IMR-90 (cell line): ENCODE data around the gene GABBR1. TPM values are rescaled to one million over a fixed set of nuclear protein-coding genes. Genes with fewer than 3 reads are reported as not detected.

Experiments
- ATAC-seq: fragments of 200-7000 bp; cut with Tn5 transposase; 2 replicates; pipeline ENCODE4 v1.9.1; 2020; ENCODE audit warnings: low read depth, mild to moderate bottlenecking, moderate library complexity
- BruUV-seq: library from RNA; stranded (reverse); fragments of 400-500 nt; replicated peaks from 2 replicates; lab custom pipeline; 2021; lab: Mats Ljungman, UMichigan
- CTCF ChIA-PET: fragments of 300-600 bp; formaldehyde crosslinking; extraction: SDS; loops from one replicate; lab custom pipeline; 2021; ENCODE audit warnings: antibody characterized with exemption; lab: Yijun Ruan, JAX
- POLR2A ChIA-PET: fragments of 300-600 bp; sonication (Branson Sonifier 250); formaldehyde crosslinking; loops from one replicate; lab custom pipeline; 2022; ENCODE audit warnings: antibody characterized with exemption; ENCODE audit not compliant: unreplicated experiment; lab: Charles Lee
- DNase-seq: peaks from one replicate; pipeline ENCODE4 v3.0.0; 2013
- H2AFZ ChIP-seq: replicated peaks from 2 replicates; pipeline ENCODE3; 2013; ENCODE audit warnings: low read length, mild to moderate bottlenecking; ENCODE audit not compliant: poor library complexity
- H2AK5ac ChIP-seq: 2 replicates; pipeline ENCODE4 v1.6.1; 2013; ENCODE audit warnings: low read depth, low read length, inconsistent platforms
- H2AK9ac ChIP-seq: replicated peaks from 2 replicates; pipeline ENCODE3; 2013; ENCODE audit warnings: mild to moderate bottlenecking, low read depth, low read length, moderate library complexity; ENCODE audit not compliant: poor library complexity
- H2BK120ac ChIP-seq: 2 replicates; pipeline ENCODE4 v1.6.1; 2013; ENCODE audit warnings: low read depth, low read length, inconsistent platforms
- H2BK15ac ChIP-seq: 3 replicates; pipeline ENCODE4 v1.6.1; 2013; ENCODE audit warnings: low read depth, low read length, inconsistent platforms
- H2BK20ac ChIP-seq: 2 replicates; pipeline ENCODE4 v1.6.1; 2013; ENCODE audit warnings: low read depth, mild to moderate bottlenecking, inconsistent platforms, low read length, moderate library complexity
- H2BK5ac ChIP-seq: 2 replicates; pipeline ENCODE4 v1.6.1; 2013; ENCODE audit warnings: mild to moderate bottlenecking, low read depth, low read length, inconsistent platforms; ENCODE audit not compliant: poor library complexity, severe bottlenecking
- H3K14ac ChIP-seq: replicated peaks from 2 replicates; pipeline ENCODE4 v1.6.1; 2013; ENCODE audit warnings: low read depth, low read length, inconsistent platforms
- H3K18ac ChIP-seq: 2 replicates; pipeline ENCODE4 v1.6.1; 2013; ENCODE audit warnings: low read depth, low read length, control low read depth
- H3K23ac ChIP-seq: 2 replicates; pipeline ENCODE4 v1.6.1; 2013; ENCODE audit warnings: low read depth, low read length, inconsistent platforms
- H3K27ac ChIP-seq: 2 replicates; pipeline ENCODE4 v1.5.1; 2013; ENCODE audit warnings: mild to moderate bottlenecking, control low read depth, low read length; ENCODE audit not compliant: insufficient read depth
- H3K27me3 ChIP-seq: 2 replicates; pipeline ENCODE4 v1.6.1; 2013; ENCODE audit warnings: low read length; ENCODE audit not compliant: control insufficient read depth, insufficient read depth
- H3K36me3 ChIP-seq: 2 replicates; pipeline ENCODE4 v1.6.1; 2013; ENCODE audit warnings: low read length, mixed read lengths; ENCODE audit not compliant: control insufficient read depth, insufficient read depth
- H3K4ac ChIP-seq: 2 replicates; pipeline ENCODE4 v1.6.1; 2013; ENCODE audit warnings: low read depth, low read length, inconsistent platforms
- H3K4me1 ChIP-seq: 2 replicates; pipeline ENCODE4 v1.6.1; 2013; ENCODE audit warnings: low read length, mixed read lengths; ENCODE audit not compliant: control insufficient read depth, insufficient read depth
- H3K4me2 ChIP-seq: 2 replicates; pipeline ENCODE4 v1.6.1; 2013; ENCODE audit warnings: low read depth, mild to moderate bottlenecking, control low read depth, low read length, moderate library complexity
- H3K4me3 ChIP-seq: 2 replicates; pipeline ENCODE4 v1.5.1; 2013; ENCODE audit warnings: low read depth, mild to moderate bottlenecking, control low read depth, low read length, moderate library complexity; ENCODE audit not compliant: insufficient read depth
- H3K56ac ChIP-seq: 2 replicates; pipeline ENCODE4 v1.6.1; 2013; ENCODE audit warnings: low read length, inconsistent platforms; ENCODE audit not compliant: insufficient read depth; ENCODE audit errors: extremely low read depth
- H3K79me1 ChIP-seq, 2 experiments: 2 replicates each; pipeline ENCODE4 v1.6.1; 2013; ENCODE audit warnings: low read length in 2 of 2, inconsistent platforms in 1 of 2, low read depth in 1 of 2
- H3K9ac ChIP-seq: 2 replicates; pipeline ENCODE4 v1.6.1; 2013; ENCODE audit warnings: low read depth, low read length, control low read depth
- H3K9me1 ChIP-seq: 2 replicates; pipeline ENCODE4 v1.6.1; 2013; ENCODE audit warnings: low read length, inconsistent platforms; ENCODE audit not compliant: insufficient read depth
- H3K9me3 ChIP-seq: 2 replicates; pipeline ENCODE4 v1.6.1; 2013; ENCODE audit warnings: low read length; ENCODE audit not compliant: control insufficient read depth, insufficient read depth
- H4K20me1 ChIP-seq: 2 replicates; pipeline ENCODE4 v1.6.1; 2013; ENCODE audit warnings: low read length, inconsistent platforms; ENCODE audit not compliant: insufficient read depth
- H4K5ac ChIP-seq: 2 replicates; pipeline ENCODE4 v1.6.1; 2013; ENCODE audit warnings: mild to moderate bottlenecking, low read depth, low read length, control low read depth
- H4K8ac ChIP-seq, 2 experiments: 2 replicates each; pipeline ENCODE4 v1.6.1; 2013; ENCODE audit warnings: low read depth in 2 of 2, low read length in 2 of 2, control low read depth in 1 of 2, inconsistent platforms in 1 of 2
- H4K91ac ChIP-seq: 2 replicates; pipeline ENCODE4 v1.6.1; 2013; ENCODE audit warnings: low read depth, low read length, inconsistent platforms; ENCODE audit not compliant: insufficient read depth
- CEBPB ChIP-seq: IDR thresholded peaks from 2 replicates; pipeline ENCODE4 v1.6.1; 2012; ENCODE audit warnings: low read depth, low read length, improper control_type of control experiment
- POLR2A ChIP-seq: IDR thresholded peaks from 2 replicates; pipeline ENCODE4 v1.6.1; 2012; ENCODE audit warnings: mild to moderate bottlenecking, low read depth, low read length
- SMC3 ChIP-seq: fragments of 150-350 bp; IDR thresholded peaks from 2 replicates; pipeline ENCODE4 v1.6.1; 2016; ENCODE audit warnings: low read depth, mild to moderate bottlenecking, antibody characterized with exemption, low read length, moderate library complexity
- WGBS, 2 experiments: methylation state at CpG; one replicate each; pipeline versions ENCODE4 v1.1.5 to v1.1.7; 2013; ENCODE audit warnings: missing lambda C conversion rate in 2 of 2; ENCODE audit not compliant: insufficient read length in 1 of 2; ENCODE audit errors: extremely low coverage in 2 of 2; 5-methylcytosine and 5-hydroxymethylcytosine counted together
- dilution Hi-C: fragments of 300-500 bp; cut with HindIII; formaldehyde crosslinking; loops from one replicate; pipeline ENCODE4 v1.14.3; 2018; ENCODE audit warnings: low sequenced_read_pairs; ENCODE audit not compliant: unreplicated experiment
- in situ Hi-C: fragments of 300-500 bp; cut with MboI; formaldehyde crosslinking; loops from 3 replicates; pipeline ENCODE4 v1.14.3; 2019; ENCODE audit warnings: low sequenced_read_pairs, inconsistent platforms, mixed read lengths
- intact Hi-C: fragments of 100-400 bp; cut with micrococcal nuclease; formaldehyde crosslinking; loops from 2 replicates; pipeline ENCODE4 v1.10.0; 2022
- polyA plus RNA-seq, 3 experiments: library from polyadenylated mRNA; depleted of rRNA; stranded (reverse); fragments of >200 nt; gene quantifications; 2 replicates each; pipeline ENCODE4 v1.2.3, GENCODE V29; 2012; ENCODE audit warnings: low replicate concordance in 1 of 3
- total RNA-seq: library from RNA; depleted of rRNA; stranded (reverse); fragments of >200 nt; gene quantifications from 2 replicates; pipeline ENCODE4 v1.2.3, GENCODE V29; 2012

The GABBR1 gene
- total and polyA plus RNA-seq, 2 of the 4 experiments (the other 2 are of a cell fraction): 5.9 to 31.5 TPM

DNA sequence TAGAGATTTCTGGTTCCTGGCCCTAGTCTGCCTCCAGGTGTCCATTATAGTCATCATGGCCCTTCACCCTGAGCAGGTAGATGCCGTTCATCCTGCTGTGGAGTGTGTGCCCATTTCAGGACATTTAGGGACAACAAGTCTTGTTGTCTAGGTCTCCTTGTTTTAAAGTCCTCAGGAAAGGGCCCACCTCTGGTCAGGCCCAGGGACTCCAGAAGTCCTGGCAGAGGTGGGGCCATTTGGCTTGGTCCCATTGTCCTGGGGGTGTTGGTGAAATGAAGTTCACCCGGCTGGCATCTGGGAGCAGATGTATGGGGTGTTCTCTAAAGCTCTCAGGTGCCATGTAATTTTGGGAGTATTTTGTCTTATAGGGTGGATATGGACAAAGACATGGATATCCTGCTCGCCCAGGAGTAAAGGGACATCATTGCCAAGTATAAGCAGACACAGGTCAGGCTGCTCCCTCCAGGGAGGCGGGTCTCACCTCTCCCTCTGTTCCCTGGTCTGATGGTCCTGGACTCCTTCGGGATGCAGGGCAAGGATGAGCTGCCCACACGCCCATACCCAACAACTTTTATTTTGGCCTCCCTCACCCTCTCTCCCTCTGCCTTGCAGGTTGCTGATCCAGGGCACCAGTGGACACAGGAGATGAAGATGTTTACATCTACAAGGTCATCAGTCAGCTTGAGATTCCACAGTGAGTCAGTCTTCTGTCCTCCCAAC is 113.5 kb downstream of the GABBR1 start:
- no peaks in the 10 kb centered on the region for H4K20me1 ChIP-seq
- no peak overlapping the region for H4K5ac ChIP-seq
- peaks cover 7% of the 10 kb centered on the region; the same call in 1 of the 2 replicates for H3K9me3 ChIP-seq
- no peaks in the 10 kb centered on the region for H3K9me1 ChIP-seq
- no peak overlapping the region for H3K56ac ChIP-seq
- no peaks in the 10 kb centered on the region for H3K4me1 ChIP-seq
- H2BK120ac ChIP-seq: no peak overlapping the region
- no peak for DNase-seq
- intact Hi-C loops: no loop called here
- H4K91ac ChIP-seq: no peak overlapping the region
- no peaks in the 10 kb centered on the region for H3K27me3 ChIP-seq
- no peak overlapping the region for H2BK20ac ChIP-seq
- BruUV-seq: no TSS peak
- no peak overlapping the region for H2BK15ac ChIP-seq
- H3K23ac ChIP-seq: no peak overlapping the region
- no peaks in the 10 kb centered on the region for H3K79me1 ChIP-seq
- H3K9ac ChIP-seq: no peak overlapping the region
- TF ChIP-seq SMC3: no peak
- no peak for TF ChIP-seq POLR2A
- no peak for TF ChIP-seq CEBPB
- no peak overlapping the region for H3K4me2 ChIP-seq
- ATAC-seq: no peak
- no peak overlapping the region for H4K8ac ChIP-seq
- in situ Hi-C loops: no loop called here
- H2AK9ac ChIP-seq: no peak overlapping the region
- no peak overlapping the region for H2AK5ac ChIP-seq
- H3K36me3 ChIP-seq: no peaks in the 10 kb centered on the region
- WGBS, 2 experiments: 8% methylated on average over 2 of the region's 6 CpGs; no CpG with 5 or more reads in 1 of the 2 experiments
- POLR2A ChIA-PET: no interaction called here
- H3K27ac ChIP-seq: no peak overlapping the region
- dilution Hi-C loops: no loop called here
- H2BK5ac ChIP-seq: no peak overlapping the region
- H3K4ac ChIP-seq: no peak overlapping the region
- no peak overlapping the region for H3K18ac ChIP-seq
- no peak overlapping the region for H3K14ac ChIP-seq
- H2AFZ ChIP-seq: no peak overlapping the region
- CTCF ChIA-PET: no interaction called here
- H3K4me3 ChIP-seq: no peak overlapping the region
